Measurements from ENCODE around the gene HOXB1. TPM values are rescaled to one million over a fixed set of nuclear protein-coding genes. Genes with fewer than 3 reads are reported as not detected.

HOXB1 gene
- polyA plus RNA-seq, 1 experiment = not detected

- no peak overlapping the region for H3K4me3 ChIP-seq (ENCODE audit: low read depth, low read length)
- no peak for DNase-seq (ENCODE audit: low read depth)
- H3K36me3 ChIP-seq (ENCODE audit: control insufficient read depth, insufficient read depth, low read length) = no peaks in the 10 kb centered on the region
- peaks cover 1% of the 10 kb centered on the region; the same call in 1 of the 2 replicates for H3K27me3 ChIP-seq (ENCODE audit: control insufficient read depth, insufficient read depth, low read length)
- no peak for TF ChIP-seq CTCF (IDR thresholded peaks at IDR 0.05; ENCODE audit: insufficient read depth, low read depth, low read length)
- POLR2A ChIA-PET = no interaction called here
- CTCF ChIA-PET = no interaction called here
Measured at GRCh38 chr17:48489781-48490180, 41.0 kb downstream of the HOXB1 start.

GRCh38 chr17:48488548-48489106 lies 42.2 kb downstream of the HOXB1 start:
- no peak overlapping the region for H3K4me3 ChIP-seq (ENCODE audit: low read depth, low read length)
- CTCF ChIA-PET = no interaction called here
- TF ChIP-seq CTCF (IDR thresholded peaks at IDR 0.05; ENCODE audit: insufficient read depth, low read depth, low read length) = no peak
- DNase-seq (ENCODE audit: low read depth) = no peak
- POLR2A ChIA-PET = no interaction called here
- H3K27me3 ChIP-seq (ENCODE audit: control insufficient read depth, insufficient read depth, low read length) = peaks cover 1% of the 10 kb centered on the region; the same call in 1 of the 2 replicates
- H3K36me3 ChIP-seq (ENCODE audit: control insufficient read depth, insufficient read depth, low read length) = no peaks in the 10 kb centered on the region

- H3K27me3 ChIP-seq (ENCODE audit: control insufficient read depth, insufficient read depth, low read length) = peaks cover 1% of the 10 kb centered on the region; the same call in 1 of the 2 replicates
- no peaks in the 10 kb centered on the region for H3K36me3 ChIP-seq (ENCODE audit: control insufficient read depth, insufficient read depth, low read length)
- ChIA-PET POLR2A (no interaction called here), CTCF (interaction anchor here (0.8 to 1.5 kb wide), 3 partner anchors 17 to 132 kb away, joined by 3 to 5 read pairs (median 4); partner anchors contain the start of gene HOXB5)
- no peak for TF ChIP-seq CTCF (IDR thresholded peaks at IDR 0.05; ENCODE audit: insufficient read depth, low read depth, low read length)
- H3K4me3 ChIP-seq (ENCODE audit: low read depth, low read length) = no peak overlapping the region
- DNase-seq (ENCODE audit: low read depth) = no peak
Measured at GRCh38 chr17:48487221-48487620, 43.6 kb downstream of the HOXB1 start.

GRCh38 chr17:48486557-48486956 lies 44.3 kb downstream of the HOXB1 start:
- Histone ChIP-seq H3K4me3 (ENCODE audit: low read depth, low read length) (no peak overlapping the region), H3K27me3 (ENCODE audit: control insufficient read depth, insufficient read depth, low read length) (peaks cover 1% of the 10 kb centered on the region; the same call in 1 of the 2 replicates), H3K36me3 (ENCODE audit: control insufficient read depth, insufficient read depth, low read length) (no peaks in the 10 kb centered on the region)
- DNase-seq (ENCODE audit: low read depth) = peak; percentile 72
- ChIA-PET CTCF (interaction anchor here (0.7 to 1.5 kb wide), 6 partner anchors 18 to 276 kb away, joined by 3 to 5 read pairs (median 4); partner anchors contain the start of gene HOXB5), POLR2A (no interaction called here)
- TF ChIP-seq CTCF (IDR thresholded peaks at IDR 0.05; ENCODE audit: insufficient read depth, low read depth, low read length) = peak; percentile 20; the same call in 1 of the 2 replicates

GRCh38 chr17:48484850-48485249 lies 46.0 kb downstream of the HOXB1 start:
- CTCF ChIA-PET = interaction anchor here (0.6 kb wide), 1 partner anchor 69 kb away, joined by 3 read pairs; no protein-coding TSS in a partner anchor
- H3K27me3 ChIP-seq (ENCODE audit: control insufficient read depth, insufficient read depth, low read length) = no peaks in the 10 kb centered on the region
- H3K36me3 ChIP-seq (ENCODE audit: control insufficient read depth, insufficient read depth, low read length) = no peaks in the 10 kb centered on the region
- POLR2A ChIA-PET = no interaction called here
- no peak for DNase-seq (ENCODE audit: low read depth)
- TF ChIP-seq CTCF (IDR thresholded peaks at IDR 0.05; ENCODE audit: insufficient read depth, low read depth, low read length) = no peak
- no peak overlapping the region for H3K4me3 ChIP-seq (ENCODE audit: low read depth, low read length)

All from BJ (cell line).